A549 (cell line): ENCODE measurements around the gene SLC17A5. TPM values are rescaled to one million over a fixed set of nuclear protein-coding genes. Genes with fewer than 3 reads are reported as not detected.

ENCODE experiments used
- ATAC-seq, 2 experiments: fragments of 200-7000 bp in 1 of 2; fragments of >200 bp in 1 of 2; cut with Nextera tagmentation in 1 of 2; cut with Tn5 transposase in 1 of 2; 3 replicates each; pipeline versions ENCODE4 v1.8.0 to v1.9.1; 2018 to 2020; ENCODE audit warnings: mild to moderate bottlenecking in 1 of 2, moderate library complexity in 1 of 2
- CTCF ChIA-PET: fragments of 300-600 bp; sonication (Branson Sonifier 250); formaldehyde crosslinking; extraction: SDS; loops from one replicate; lab custom pipeline; 2021; ENCODE audit warnings: antibody characterized with exemption, inconsistent platforms; lab: Yijun Ruan, JAX
- POLR2A ChIA-PET: fragments of 350-600 bp; formaldehyde crosslinking; extraction: SDS; loops from one replicate; lab custom pipeline; 2021; ENCODE audit warnings: antibody characterized with exemption, inconsistent platforms; lab: Yijun Ruan, JAX
- DNase-seq, 2 experiments: peaks; one replicate each; pipeline versions ENCODE4 v3.0.0 to v3.0.0-alpha.2; 2011 to 2016; ENCODE audit warnings: low read depth in 1 of 2, low spot score in 1 of 2
- FAIRE-seq: peaks from 2 replicates; lab custom pipeline; 2011; peaks lifted over from hg19 to GRCh38; lab: Jason Lieb, UNC
- H3K27ac ChIP-seq, 2 experiments: fragments of >200 bp; sonication (Bioruptor Twin); formaldehyde crosslinking; 3 replicates each; pipeline ENCODE4 v1.5.1; 2016 to 2017
- H3K4me1 ChIP-seq: fragments of >200 bp; sonication (Bioruptor Twin); formaldehyde crosslinking; 3 replicates; pipeline ENCODE4 v1.6.1; 2016
- H3K4me2 ChIP-seq: fragments of >200 bp; sonication (Bioruptor Twin); formaldehyde crosslinking; 3 replicates; pipeline ENCODE4 v1.6.1; 2016
- H3K4me3 ChIP-seq: fragments of >200 bp; sonication (Bioruptor Twin); formaldehyde crosslinking; 3 replicates; pipeline ENCODE4 v1.5.1; 2016
- H3K9me3 ChIP-seq: fragments of >200 bp; sonication (Bioruptor Twin); formaldehyde crosslinking; 3 replicates; pipeline ENCODE4 v1.6.1; 2016
- CEBPB ChIP-seq, 2 experiments: fragments of >200 bp in 1 of 2; sonication (Bioruptor Twin) in 1 of 2; formaldehyde crosslinking in 1 of 2; IDR thresholded peaks; 2 replicates each; pipeline ENCODE4 v1.6.1; 2012 to 2016
- EHF ChIP-seq: fragments of 250-450 bp; sonication (Bioruptor Pico); IDR thresholded peaks from 2 replicates; pipeline ENCODE4 v1.5.0; 2020; ENCODE audit warnings: mild to moderate bottlenecking
- EHMT2 ChIP-seq: fragments of 200-600 bp; sonication (generic); IDR thresholded peaks from 2 replicates; pipeline ENCODE4 v1.6.1; 2016; ENCODE audit warnings: antibody characterized with exemption, low read depth, mild to moderate bottlenecking, moderate library complexity
- FOSL2 ChIP-seq, 2 experiments: fragments of 450-650 bp in 1 of 2; fragments of >200 bp in 1 of 2; sonication (Bioruptor Twin) in 1 of 2; formaldehyde crosslinking; IDR thresholded peaks; 2 replicates each; pipeline versions ENCODE4 v1.5.0 to v1.6.1; 2016 to 2020; ENCODE audit warnings: mild to moderate bottlenecking in 1 of 2, moderate library complexity in 1 of 2
- GATA3 ChIP-seq: IDR thresholded peaks from 2 replicates; pipeline ENCODE4 v1.6.1; 2012; ENCODE audit warnings: borderline replicate concordance
- HDAC2 ChIP-seq: fragments of 200-600 bp; sonication (generic); IDR thresholded peaks from 2 replicates; pipeline ENCODE4 v1.6.1; 2016
- HOXA7 ChIP-seq: fragments of 250-450 bp; sonication (Bioruptor Pico); IDR thresholded peaks from 2 replicates; pipeline ENCODE4 v1.5.0; 2020; ENCODE audit warnings: mild to moderate bottlenecking, moderate library complexity
- JUN ChIP-seq, 2 experiments: fragments of >200 bp; sonication (Bioruptor Twin); formaldehyde crosslinking; IDR thresholded peaks; 2 replicates in 1 of 2; 3 replicates in 1 of 2; pipeline ENCODE4 v1.6.1; 2016 to 2017
- KDM1A ChIP-seq: fragments of 200-600 bp; sonication (generic); IDR thresholded peaks from 2 replicates; pipeline ENCODE4 v1.6.1; 2016; ENCODE audit warnings: low read depth, mild to moderate bottlenecking
- MYC ChIP-seq: IDR thresholded peaks from 2 replicates; pipeline ENCODE4 v1.6.1; 2012; ENCODE audit warnings: mild to moderate bottlenecking, inconsistent platforms, low read length, improper control_type of control experiment, borderline replicate concordance
- NPAS2 ChIP-seq: fragments of 250-450 bp; sonication (Bioruptor Pico); IDR thresholded peaks from 2 replicates; pipeline ENCODE4 v1.8.0; 2022; ENCODE audit warnings: mild to moderate bottlenecking, moderate library complexity, borderline replicate concordance
- NR3C1 ChIP-seq: fragments of >200 bp; sonication (Bioruptor Twin); formaldehyde crosslinking; IDR thresholded peaks from 3 replicates; pipeline ENCODE4 v1.6.1; 2017
- POLR2AphosphoS2 ChIP-seq: conservative IDR thresholded peaks from 2 replicates; pipeline ENCODE4 v1.6.1; 2012; ENCODE audit warnings: low read length, improper control_type of control experiment, inconsistent platforms
- RARB ChIP-seq: fragments of 250-450 bp; sonication (Bioruptor Pico); IDR thresholded peaks from 2 replicates; pipeline ENCODE4 v1.8.0; 2021; ENCODE audit warnings: mild to moderate bottlenecking, moderate library complexity
- SMC3 ChIP-seq: fragments of >200 bp; sonication (Bioruptor Twin); formaldehyde crosslinking; IDR thresholded peaks from 3 replicates; pipeline ENCODE4 v1.6.1; 2018; ENCODE audit warnings: inconsistent platforms
- TP53 ChIP-seq: fragments of 250-450 bp; sonication (Bioruptor Pico); IDR thresholded peaks from 2 replicates; pipeline ENCODE4 v1.5.0; 2021; ENCODE audit warnings: mild to moderate bottlenecking, moderate library complexity
- ZFP36 ChIP-seq: fragments of 450-650 bp; IDR thresholded peaks from 2 replicates; pipeline ENCODE4 v1.6.1; 2014; ENCODE audit warnings: borderline replicate concordance; ENCODE audit not compliant: partially characterized antibody
- ZNF302 ChIP-seq: fragments of 250-450 bp; sonication (Bioruptor Pico); IDR thresholded peaks from 2 replicates; pipeline ENCODE4 v1.9.0; 2021; ENCODE audit warnings: inconsistent platforms, mild to moderate bottlenecking, moderate library complexity
- WGBS: methylation state at CpG from one replicate; pipeline ENCODE4 v1.1.6; 2017; ENCODE audit errors: missing lambda C conversion rate; 5-methylcytosine and 5-hydroxymethylcytosine counted together
- polyA plus RNA-seq, 4 experiments: library from polyadenylated mRNA; depleted of rRNA in 3 of 4; stranded (reverse); fragments of >200 nt; fragmentation: RNase III in 1 of 4; extraction: RNeasy Plus Mini Kit Qiagen cat#74134 plus additional on column Dnase treatment in 1 of 4; gene quantifications; 2 replicates in 3 of 4; 3 replicates in 1 of 4; pipeline ENCODE4 v1.2.3, GENCODE V29; 2011 to 2017
- TF ChIP-seq, protein P1 (sequence below): IDR thresholded peaks from 2 replicates; pipeline ENCODE4 v1.6.1; 2012
- TF ChIP-seq, protein P2 (sequence below): fragments of 250-450 bp; sonication (Bioruptor Pico); IDR thresholded peaks from 2 replicates; pipeline ENCODE4 v1.5.0; 2021; ENCODE audit warnings: mild to moderate bottlenecking, moderate library complexity, borderline replicate concordance
- TF ChIP-seq, protein P3 (sequence below): fragments of >200 bp; sonication (Bioruptor Twin); formaldehyde crosslinking; IDR thresholded peaks from 3 replicates; pipeline ENCODE4 v1.6.1; 2016
- TF ChIP-seq, protein P4 (sequence below): fragments of 150-350 bp; IDR thresholded peaks from 2 replicates; pipeline ENCODE4 v1.6.1; 2014; ENCODE audit warnings: low read depth, mild to moderate bottlenecking, low read length
- TF ChIP-seq, protein P5 (sequence below): fragments of >200 bp; sonication (Bioruptor Twin); formaldehyde crosslinking; IDR thresholded peaks from 3 replicates; pipeline ENCODE4 v1.5.1; 2016
- TF ChIP-seq, protein P6 (sequence below): fragments of 450-650 bp; IDR thresholded peaks from 2 replicates; pipeline ENCODE4 v1.6.1; 2014; ENCODE audit warnings: antibody characterized with exemption

Gene SLC17A5
- polyA plus RNA-seq, 2 of the 4 experiments (the other 2 are of a cell fraction): 10.0 to 10.6 TPM

DNA sequence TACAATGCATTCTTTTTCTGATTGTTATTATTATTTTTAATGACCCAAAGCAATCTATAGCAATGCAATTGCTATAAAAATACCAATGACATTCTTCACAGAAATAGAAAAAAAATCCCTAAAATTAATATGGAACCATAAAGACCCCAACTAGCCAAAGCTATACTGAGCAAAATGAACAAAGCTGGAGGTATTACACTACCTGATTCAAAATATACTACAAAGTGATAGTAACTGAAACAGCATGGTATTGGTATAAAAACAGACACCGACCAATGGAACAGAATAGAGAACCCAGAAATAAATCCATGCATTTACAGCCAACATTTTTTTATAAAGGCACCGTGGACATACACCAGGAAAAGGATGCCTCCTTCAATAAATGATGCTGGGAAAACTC is 72.5 kb downstream of the SLC17A5 start:
- Histone ChIP-seq H3K4me1 (peaks cover 46% of the 10 kb centered on the region), H3K4me2 (peak overlapping the region; percentile 81), H3K9me3 (peaks cover 9% of the 10 kb centered on the region; the same call in 1 of the 3 replicates), H3K4me3 (peak overlapping the region; percentile 34), H3K27ac (peak overlapping the region; percentile 93 to 98)
- TF ChIP-seq, protein P1, sequence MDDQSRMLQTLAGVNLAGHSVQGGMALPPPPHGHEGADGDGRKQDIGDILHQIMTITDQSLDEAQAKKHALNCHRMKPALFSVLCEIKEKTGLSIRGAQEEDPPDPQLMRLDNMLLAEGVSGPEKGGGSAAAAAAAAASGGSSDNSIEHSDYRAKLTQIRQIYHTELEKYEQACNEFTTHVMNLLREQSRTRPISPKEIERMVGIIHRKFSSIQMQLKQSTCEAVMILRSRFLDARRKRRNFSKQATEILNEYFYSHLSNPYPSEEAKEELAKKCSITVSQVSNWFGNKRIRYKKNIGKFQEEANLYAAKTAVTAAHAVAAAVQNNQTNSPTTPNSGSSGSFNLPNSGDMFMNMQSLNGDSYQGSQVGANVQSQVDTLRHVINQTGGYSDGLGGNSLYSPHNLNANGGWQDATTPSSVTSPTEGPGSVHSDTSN: no peak
- ChIA-PET CTCF (interaction anchor here (0.7 to 2.0 kb wide), 7 partner anchors 9 to 65 kb away, joined by 3 to 24 read pairs (median 4); partner anchors contain the start of gene EEF1A1), POLR2A (interaction anchor here (2.0 to 2.6 kb wide), 3 partner anchors 15 to 67 kb away, joined by 15 to 115 read pairs (median 34); partner anchors contain the start of gene EEF1A1)
- 86% methylated on average over 2 of the region's 2 CpGs for WGBS
- no peak for ATAC-seq
- FAIRE-seq: no peak
- no peak for DNase-seq

DNA sequence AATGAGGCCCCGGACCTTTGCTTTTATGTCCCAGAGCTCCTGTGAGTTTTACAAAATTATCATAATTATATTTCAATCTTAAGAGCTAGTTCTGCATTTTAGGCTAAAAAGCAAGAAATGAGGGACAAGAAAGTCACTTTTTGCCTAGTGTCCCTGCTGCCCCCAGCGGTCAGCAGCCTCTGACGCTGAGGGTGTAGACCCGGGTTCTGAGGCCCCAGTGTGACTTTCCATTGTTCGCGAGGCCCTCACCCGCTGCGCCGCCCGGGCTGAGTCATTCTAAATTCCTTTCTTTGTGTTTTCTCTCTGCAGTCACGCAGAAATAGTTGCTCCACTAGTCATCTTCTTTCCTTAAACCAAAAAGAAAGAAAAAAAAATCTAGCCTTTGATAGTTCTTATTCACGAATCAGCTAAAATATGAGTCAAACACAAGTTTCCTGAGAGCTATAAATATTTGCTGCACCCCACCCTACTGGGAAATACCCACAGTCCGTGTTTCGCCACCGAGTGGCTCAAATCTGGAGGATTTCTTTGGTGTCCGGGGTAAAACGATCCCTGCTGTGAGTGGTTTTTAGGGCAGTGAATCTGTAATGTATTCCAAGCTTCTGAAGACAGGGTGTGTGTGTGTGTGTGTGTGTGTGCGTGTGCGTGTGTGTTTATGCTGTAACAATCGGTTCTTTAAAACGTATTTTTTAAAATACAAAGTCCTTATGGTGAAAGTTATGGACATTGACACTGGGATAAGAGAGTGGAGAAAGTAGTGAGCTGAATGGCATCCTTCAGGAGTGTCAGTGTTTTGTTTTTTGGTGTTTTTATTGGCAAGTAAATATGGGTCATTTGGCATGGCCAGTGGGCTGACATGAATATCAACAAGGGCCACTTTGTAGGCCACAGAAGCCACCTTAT is 73.3 kb downstream of the SLC17A5 start:
- DNase-seq: peak; percentile 77 to 96
- peak overlapping the region; percentile 34 for H3K4me3 ChIP-seq
- ChIA-PET POLR2A (interaction anchor here (0.5 to 2.6 kb wide), 8 partner anchors 14 to 119 kb away, joined by 3 to 115 read pairs (median 8); partner anchors contain the start of genes EEF1A1, MTO1 and SLC17A5), CTCF (interaction anchor here (0.6 to 2.0 kb wide), 19 partner anchors 9 to 1856 kb away, joined by 3 to 24 read pairs (median 4); partner anchors contain the start of gene EEF1A1)
- peak overlapping the region; percentile 81 for H3K4me2 ChIP-seq
- FAIRE-seq: no peak
- H3K4me1 ChIP-seq: peaks cover 42% of the 10 kb centered on the region
- peak overlapping the region; percentile 93 to 98 for H3K27ac ChIP-seq
- WGBS: 2% methylated on average over 21 of the region's 21 CpGs
- ATAC-seq: peak; percentile 95 to 97
- peaks cover 9% of the 10 kb centered on the region; the same call in 1 of the 3 replicates for H3K9me3 ChIP-seq
- TF ChIP-seq, protein P2, sequence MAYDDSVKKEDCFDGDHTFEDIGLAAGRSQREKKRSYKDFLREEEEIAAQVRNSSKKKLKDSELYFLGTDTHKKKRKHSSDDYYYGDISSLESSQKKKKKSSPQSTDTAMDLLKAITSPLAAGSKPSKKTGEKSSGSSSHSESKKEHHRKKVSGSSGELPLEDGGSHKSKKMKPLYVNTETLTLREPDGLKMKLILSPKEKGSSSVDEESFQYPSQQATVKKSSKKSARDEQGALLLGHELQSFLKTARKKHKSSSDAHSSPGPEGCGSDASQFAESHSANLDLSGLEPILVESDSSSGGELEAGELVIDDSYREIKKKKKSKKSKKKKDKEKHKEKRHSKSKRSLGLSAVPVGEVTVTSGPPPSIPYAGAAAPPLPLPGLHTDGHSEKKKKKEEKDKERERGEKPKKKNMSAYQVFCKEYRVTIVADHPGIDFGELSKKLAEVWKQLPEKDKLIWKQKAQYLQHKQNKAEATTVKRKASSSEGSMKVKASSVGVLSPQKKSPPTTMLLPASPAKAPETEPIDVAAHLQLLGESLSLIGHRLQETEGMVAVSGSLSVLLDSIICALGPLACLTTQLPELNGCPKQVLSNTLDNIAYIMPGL (CRISPR knock-in tag): no peak
- TF ChIP-seq KDM1A: no peak
- TF ChIP-seq, protein P3, sequence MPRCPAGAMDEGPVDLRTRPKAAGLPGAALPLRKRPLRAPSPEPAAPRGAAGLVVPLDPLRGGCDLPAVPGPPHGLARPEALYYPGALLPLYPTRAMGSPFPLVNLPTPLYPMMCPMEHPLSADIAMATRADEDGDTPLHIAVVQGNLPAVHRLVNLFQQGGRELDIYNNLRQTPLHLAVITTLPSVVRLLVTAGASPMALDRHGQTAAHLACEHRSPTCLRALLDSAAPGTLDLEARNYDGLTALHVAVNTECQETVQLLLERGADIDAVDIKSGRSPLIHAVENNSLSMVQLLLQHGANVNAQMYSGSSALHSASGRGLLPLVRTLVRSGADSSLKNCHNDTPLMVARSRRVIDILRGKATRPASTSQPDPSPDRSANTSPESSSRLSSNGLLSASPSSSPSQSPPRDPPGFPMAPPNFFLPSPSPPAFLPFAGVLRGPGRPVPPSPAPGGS: peak; percentile 79; the same call in 2 of the 3 replicates
- no peak for TF ChIP-seq ZFP36
- no peak for TF ChIP-seq HDAC2
- TF ChIP-seq TP53 (CRISPR knock-in tag): no peak
- peak; percentile 79 to 90 for TF ChIP-seq JUN (IDR thresholded peaks at IDR 0.05)
- no peak for TF ChIP-seq NR3C1
- no peak for TF ChIP-seq RARB (CRISPR knock-in tag)
- no peak; the same call in none of the 3 replicates for TF ChIP-seq SMC3
- no peak for TF ChIP-seq POLR2AphosphoS2
- TF ChIP-seq GATA3: peak; percentile 79
- TF ChIP-seq, protein P4, sequence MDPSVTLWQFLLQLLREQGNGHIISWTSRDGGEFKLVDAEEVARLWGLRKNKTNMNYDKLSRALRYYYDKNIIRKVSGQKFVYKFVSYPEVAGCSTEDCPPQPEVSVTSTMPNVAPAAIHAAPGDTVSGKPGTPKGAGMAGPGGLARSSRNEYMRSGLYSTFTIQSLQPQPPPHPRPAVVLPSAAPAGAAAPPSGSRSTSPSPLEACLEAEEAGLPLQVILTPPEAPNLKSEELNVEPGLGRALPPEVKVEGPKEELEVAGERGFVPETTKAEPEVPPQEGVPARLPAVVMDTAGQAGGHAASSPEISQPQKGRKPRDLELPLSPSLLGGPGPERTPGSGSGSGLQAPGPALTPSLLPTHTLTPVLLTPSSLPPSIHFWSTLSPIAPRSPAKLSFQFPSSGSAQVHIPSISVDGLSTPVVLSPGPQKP: no peak
- TF ChIP-seq, protein P1: no peak
- TF ChIP-seq NPAS2: no peak
- peak; percentile 69; the same call in 1 of the 2 replicates for TF ChIP-seq HOXA7
- TF ChIP-seq, protein P5, sequence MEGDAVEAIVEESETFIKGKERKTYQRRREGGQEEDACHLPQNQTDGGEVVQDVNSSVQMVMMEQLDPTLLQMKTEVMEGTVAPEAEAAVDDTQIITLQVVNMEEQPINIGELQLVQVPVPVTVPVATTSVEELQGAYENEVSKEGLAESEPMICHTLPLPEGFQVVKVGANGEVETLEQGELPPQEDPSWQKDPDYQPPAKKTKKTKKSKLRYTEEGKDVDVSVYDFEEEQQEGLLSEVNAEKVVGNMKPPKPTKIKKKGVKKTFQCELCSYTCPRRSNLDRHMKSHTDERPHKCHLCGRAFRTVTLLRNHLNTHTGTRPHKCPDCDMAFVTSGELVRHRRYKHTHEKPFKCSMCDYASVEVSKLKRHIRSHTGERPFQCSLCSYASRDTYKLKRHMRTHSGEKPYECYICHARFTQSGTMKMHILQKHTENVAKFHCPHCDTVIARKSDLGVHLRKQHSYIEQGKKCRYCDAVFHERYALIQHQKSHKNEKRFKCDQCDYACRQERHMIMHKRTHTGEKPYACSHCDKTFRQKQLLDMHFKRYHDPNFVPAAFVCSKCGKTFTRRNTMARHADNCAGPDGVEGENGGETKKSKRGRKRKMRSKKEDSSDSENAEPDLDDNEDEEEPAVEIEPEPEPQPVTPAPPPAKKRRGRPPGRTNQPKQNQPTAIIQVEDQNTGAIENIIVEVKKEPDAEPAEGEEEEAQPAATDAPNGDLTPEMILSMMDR: peak; percentile 39
- TF ChIP-seq MYC: no peak
- TF ChIP-seq FOSL2 (IDR thresholded peaks at IDR 0.05): peak; percentile 93
- peak; percentile 98 for TF ChIP-seq FOSL2 (CRISPR knock-in tag; IDR thresholded peaks at IDR 0.05)
- TF ChIP-seq EHMT2: no peak
- no peak for TF ChIP-seq ZNF302 (CRISPR knock-in tag)
- no peak for TF ChIP-seq EHF (CRISPR knock-in tag)
- TF ChIP-seq, protein P6, sequence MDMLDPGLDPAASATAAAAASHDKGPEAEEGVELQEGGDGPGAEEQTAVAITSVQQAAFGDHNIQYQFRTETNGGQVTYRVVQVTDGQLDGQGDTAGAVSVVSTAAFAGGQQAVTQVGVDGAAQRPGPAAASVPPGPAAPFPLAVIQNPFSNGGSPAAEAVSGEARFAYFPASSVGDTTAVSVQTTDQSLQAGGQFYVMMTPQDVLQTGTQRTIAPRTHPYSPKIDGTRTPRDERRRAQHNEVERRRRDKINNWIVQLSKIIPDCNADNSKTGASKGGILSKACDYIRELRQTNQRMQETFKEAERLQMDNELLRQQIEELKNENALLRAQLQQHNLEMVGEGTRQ: no peak
- TF ChIP-seq CEBPB (IDR thresholded peaks at IDR 0.05): peak; percentile 4 to 77; a peak in 3 of 4 replicates
